ENCODE data around the gene SLC24A4.

Gene SLC24A4

DNA sequence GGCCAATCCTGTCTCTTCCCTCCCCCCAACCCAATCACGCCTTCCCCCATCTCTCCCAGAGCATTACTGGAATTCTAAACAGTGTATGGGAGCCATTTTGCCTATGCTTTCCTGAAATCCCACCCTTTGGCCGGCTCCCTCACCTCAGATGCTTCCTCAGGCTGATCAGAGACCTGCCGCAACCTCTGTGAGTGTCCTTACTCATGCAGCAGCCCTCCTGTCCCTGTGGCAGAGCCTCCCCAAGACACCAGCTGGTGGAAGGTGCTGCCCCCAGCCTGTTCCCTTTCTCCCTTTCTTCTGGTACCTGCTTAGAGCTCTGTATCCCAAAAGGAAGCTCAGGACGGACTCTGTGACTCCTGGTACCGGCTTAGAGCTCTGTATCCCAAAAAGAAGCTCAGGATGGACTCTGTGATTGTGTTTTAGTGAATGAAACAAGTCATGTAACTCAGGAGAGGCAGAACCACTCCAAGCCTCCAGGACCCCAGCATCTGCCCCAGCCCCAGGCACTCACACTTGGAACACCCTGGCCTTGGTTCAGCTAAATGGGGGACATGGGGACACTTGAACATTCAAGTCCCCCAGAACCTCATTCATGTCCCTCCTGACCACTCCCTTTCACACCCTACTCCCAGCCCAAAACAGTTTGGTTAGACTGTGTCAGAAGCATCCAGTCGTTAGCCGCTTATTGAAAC lies 161.3 kb downstream of the SLC24A4 start:
- FAIRE-seq: no peak

DNA sequence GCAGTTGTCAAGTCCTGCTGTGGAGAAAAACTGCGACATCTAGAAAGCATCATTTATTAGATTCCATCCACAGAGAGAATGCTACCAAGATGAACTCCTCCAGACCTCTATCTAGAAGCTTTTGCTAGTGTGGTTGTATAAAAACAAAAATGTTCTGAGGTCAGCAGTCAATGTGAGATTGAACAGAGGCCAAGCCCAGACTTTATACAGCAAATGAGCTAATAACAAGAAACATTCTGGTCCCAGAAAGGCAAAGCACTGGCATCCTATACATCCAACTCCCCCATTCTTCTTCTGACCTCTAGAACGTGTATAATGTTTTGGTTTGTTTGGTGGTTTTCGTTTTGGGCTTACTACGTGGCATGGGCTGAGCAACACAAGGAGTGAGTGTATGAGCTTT lies 163.9 kb downstream of the SLC24A4 start:
- no peak for FAIRE-seq

- FAIRE-seq: no peak
Observed at GRCh38 chr14:92487513-92488133, 164.7 kb downstream of the SLC24A4 start.

DNA sequence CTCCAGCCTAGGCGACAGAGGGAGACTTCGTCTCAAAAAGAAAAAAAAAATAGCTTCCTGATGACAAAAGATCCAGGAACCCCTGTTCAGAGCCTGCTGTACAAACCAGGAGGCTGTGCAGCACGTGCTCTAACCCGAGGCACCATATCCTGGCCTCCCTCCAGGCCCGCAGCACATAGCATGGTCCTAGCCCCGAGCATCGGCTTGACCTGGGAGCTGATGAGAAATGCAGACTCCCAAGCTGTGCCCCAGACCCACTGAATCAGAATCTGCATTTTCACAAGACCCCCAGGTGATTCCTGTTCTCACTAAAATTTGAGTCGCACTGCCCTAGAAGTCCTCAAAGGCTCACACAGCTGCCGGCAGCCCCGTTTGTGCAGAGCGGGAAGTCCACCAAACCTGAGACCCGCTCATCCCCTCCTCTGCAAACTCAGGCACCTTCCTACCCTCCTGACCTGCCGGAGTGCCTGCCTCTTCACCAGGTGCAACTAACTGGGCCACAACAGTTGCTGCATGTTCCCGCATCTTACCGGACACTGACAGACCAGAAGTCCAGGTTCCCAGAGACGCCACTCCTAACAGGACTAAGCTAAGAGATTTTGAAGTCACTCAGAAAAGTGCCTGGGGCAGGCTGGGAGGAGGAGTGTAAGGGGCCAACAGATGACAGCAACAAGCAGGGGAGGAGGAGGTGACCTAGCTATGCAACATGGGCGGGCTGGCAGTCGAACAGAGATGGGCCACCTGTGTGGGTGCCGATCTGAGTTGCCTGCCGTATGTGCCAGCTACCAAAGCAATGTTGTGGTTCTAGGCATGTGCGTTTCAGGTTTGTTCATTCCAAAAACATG lies 166.7 kb downstream of the SLC24A4 start:
- no peak for FAIRE-seq

DNA sequence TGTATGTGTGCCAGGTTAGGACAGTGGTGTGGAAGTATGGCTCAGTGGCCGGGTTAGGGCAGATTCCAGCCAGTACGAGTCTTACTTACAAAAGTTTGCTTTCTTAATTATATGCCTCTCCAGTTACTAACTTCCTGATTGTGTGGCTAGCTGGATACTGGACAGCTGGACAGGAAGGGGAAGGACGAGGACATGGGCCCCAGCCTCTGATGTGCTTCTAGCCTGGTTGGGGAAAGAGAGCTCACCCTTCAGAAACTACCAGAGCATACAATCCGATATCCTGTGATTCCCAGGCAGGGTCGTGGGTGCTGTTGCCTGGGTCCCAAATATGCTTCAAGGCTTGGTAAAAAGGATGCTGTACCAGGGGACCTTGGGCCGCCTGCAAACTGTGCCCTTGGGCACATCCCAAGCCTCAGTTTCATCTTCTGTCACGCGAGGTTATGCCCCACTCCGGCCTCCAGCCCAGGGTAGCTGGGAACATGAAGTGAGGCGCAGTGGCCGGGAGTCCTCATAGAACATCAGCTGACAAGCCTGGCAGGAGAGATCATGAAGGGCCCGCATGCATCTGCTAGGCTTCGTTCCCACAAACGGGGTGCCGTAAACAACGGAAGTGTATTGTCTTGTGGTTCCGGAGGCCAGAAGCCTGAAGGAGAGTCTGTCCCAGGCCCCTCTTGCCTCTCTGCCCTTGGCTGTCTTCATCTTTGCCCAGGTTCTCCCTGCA lies 167.4 kb downstream of the SLC24A4 start:
- no peak for FAIRE-seq

DNA sequence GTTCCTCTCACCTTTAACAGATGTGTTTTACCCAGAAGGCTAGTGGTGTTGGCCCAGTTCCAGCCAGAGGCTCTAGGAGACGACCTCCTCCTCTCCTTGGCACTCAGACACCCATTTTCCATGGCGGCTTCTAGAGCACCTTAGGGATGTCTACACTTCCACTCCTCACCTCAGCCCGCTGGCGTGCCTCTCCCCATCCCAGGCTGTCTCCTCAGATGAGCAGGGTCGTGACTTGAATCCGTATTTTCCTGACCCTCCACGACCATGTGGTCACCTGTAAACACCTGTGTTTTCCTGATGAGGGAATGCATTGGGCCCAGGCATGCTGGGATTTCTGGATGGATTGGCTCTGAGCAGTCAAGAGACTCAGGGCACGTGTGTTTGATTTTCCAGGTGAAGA lies 168.8 kb downstream of the SLC24A4 start:
- no peak for FAIRE-seq

GRCh38 chr14:92492258-92492657 lies 169.3 kb downstream of the SLC24A4 start:
- no peak for FAIRE-seq

GRCh38 chr14:92493024-92493423 lies 170.1 kb downstream of the SLC24A4 start:
- FAIRE-seq: no peak

- FAIRE-seq: no peak
Observed at GRCh38 chr14:92493492-92493891, 170.5 kb downstream of the SLC24A4 start.

GRCh38 chr14:92494512-92494911 lies 171.5 kb downstream of the SLC24A4 start:
- FAIRE-seq: no peak

GRCh38 chr14:92495027-92495426 lies 172.1 kb downstream of the SLC24A4 start:
- no peak for FAIRE-seq

DNA sequence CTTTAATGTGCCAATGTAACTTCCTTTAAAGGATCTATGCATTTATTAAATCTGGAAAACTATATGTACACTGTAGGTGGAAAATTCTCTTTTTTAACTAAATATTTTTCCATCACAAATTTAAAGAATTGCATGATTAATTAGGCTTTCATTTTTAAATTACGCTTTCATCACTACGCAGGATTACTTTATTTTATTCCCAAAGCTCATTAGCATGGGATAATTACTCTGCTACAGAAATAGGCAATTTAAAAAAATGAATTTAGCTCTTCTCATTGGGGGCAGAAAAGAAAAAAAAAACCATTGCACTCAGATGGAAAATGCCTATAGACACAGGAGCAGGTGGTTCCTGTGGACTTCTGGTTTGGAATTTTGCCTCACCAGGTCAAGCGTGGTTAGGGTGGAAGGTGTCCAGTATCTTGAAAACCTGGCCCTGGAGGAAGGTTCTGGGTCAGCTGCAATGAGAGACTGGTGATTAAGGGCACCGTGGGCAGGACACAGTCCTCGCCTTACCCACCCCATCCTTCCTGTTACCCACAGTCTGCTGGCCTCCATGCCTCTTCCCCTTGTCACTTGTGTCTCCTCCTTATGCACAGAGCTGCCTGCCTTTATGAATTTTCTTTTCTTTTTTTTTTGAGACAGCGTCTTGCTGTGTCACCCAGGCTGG lies 173.4 kb downstream of the SLC24A4 start:
- FAIRE-seq: no peak

DNA sequence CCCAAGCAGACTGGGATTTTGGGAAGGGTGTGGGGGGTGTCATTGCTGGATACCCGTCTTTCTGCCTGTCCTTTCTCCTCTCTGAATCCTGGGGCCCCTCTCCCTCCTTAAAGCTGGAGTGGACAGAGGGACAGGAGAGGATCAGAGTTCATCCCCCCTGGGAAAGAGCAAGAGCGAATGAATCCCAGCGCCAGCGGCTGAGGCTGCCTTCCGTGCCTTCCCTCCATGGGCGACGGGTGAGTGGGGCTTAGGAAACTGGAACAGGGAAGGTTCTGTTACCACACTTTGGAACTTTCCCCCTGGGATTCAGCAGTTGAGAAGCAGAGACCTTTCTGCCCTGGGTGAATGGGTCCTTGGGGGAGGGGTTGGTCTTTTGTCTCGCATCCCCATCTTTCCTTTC lies 174.4 kb downstream of the SLC24A4 start:
- FAIRE-seq: no peak

DNA sequence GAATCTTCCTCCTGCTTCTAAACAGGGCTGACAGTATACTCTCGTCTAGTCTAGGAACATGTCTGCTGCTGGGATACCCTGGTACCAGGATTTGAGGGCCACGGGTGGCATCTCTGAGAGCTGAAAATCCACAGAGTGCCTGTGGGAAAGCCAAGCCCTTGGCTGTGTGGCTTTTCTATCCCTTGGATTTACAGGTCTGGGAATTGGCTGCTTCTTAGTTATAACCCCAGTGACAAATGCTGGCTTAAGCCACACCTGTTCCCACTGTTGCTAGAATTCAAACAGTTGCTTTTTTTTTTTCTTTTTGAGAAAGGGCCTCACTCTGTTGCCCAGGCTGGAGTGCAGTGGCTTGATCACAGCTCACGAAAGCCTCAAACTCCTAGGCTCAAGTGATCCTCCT lies 176.3 kb downstream of the SLC24A4 start:
- no peak for FAIRE-seq

GRCh38 chr14:92500491-92500941 lies 177.6 kb downstream of the SLC24A4 start:
- no peak for FAIRE-seq

GRCh38 chr14:92501891-92502351 lies 179.0 kb downstream of the SLC24A4 start:
- no peak for FAIRE-seq

DNA sequence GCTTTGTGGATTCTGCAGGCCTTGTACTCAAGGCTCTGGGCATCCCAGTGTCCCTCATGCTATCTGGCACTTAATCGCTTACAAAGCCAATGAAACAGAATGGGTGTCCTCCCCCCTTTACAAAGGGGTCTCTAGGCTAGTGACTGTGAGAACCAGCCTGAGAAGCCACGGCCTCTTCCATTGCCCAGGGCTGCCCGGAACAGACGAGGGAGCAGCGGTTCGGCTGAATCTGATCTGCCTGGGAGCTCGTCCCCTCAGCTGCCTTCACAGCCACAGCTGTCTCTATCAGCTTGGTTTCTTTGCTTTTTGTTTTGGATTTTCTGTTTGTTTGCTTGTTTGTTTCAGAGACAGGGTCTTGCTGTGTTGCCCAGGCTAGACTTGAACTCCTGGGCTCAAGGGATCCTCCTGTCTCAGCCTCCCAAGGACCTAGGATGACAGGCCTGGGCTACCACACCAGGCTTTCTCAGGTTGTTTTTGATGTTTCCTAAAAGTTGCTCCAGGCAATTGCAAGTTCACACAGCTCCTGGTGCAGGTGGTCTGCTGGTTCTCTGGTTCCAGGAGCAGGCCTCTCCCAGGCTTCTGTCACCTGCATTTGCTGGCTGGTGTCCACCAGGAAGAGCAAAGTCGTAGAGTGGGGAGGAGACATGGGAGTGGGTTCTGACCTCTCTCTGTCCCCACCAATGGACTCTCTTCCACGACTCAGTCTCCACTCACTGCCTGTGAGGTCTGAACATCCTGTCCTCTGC lies 179.7 kb downstream of the SLC24A4 start:
- no peak for FAIRE-seq

GRCh38 chr14:92503756-92504491 lies 181.0 kb downstream of the SLC24A4 start:
- FAIRE-seq: no peak

GRCh38 chr14:92505826-92506225 lies 182.9 kb downstream of the SLC24A4 start:
- no peak for FAIRE-seq

DNA sequence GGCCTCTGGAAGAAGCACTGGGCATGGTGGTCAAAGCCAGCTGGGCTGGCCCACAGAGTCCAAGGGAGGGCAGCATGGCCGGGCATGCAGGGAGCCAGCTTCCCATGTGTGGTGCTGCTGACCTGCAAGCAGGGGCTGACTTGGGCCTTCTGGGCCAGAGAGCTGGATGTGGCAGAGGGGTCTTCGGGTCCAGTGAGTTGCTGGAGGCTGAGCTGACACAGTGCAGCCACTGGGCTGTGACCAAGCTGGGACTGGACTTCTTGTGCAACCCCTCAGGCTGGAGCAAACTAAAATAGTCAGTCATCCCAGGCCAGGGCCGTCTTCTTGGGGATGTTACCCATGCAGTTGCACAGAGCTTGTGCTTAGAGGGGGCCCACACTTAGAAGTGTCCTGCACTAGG lies 183.3 kb downstream of the SLC24A4 start:
- FAIRE-seq: no peak

DNA sequence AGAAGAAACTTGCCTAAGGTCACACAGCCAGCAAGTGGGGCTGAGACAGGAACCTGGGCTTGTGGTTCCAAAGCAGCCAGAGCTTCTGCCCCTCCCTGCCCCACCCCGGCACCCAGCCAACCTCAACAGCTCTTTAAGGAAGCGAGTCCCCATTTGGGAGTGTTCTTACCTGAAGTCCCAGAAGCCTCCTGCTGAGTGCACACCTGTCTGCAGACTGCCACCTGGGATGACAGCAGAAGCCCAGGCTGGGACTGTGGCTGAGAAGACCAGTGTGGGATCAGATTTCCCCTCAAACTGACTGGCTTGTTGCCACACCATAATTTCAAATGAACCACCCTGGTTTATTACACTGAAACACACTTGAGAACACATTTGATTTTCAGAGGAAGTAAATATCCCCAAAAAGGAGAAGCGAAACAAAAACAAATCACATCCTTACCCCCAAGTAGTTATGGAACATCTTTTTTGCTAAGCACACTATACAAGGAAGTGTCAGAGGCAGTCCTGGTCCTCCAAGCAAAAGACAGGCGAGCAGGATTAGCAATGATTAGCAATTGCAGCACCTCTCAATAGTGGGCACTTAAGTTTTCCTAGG lies 184.3 kb downstream of the SLC24A4 start:
- no peak for FAIRE-seq
